Measurements from ENCODE around the gene HSPA12A. TPM values are rescaled to one million over a fixed set of nuclear protein-coding genes. Genes with fewer than 3 reads are reported as not detected.

HSPA12A gene
- total RNA-seq (2014; rRNA removed; shearing (Covaris generic)): 5.2 and 9.0 TPM in 2 replicates

GRCh38 chr10:116742367-116743265 lies at the start of gene HSPA12A:
Gene HSPA12A, minus strand, starts transcription at chr10:116742566. Its CDS starts 97 bp downstream, at chr10:116742469.
- DNase-seq (ENCODE audit: low read depth in 1 of 2, low spot score in 2 of 2): peak; percentile 66 to 82
- Histone ChIP-seq H3K4me1 (replicated peaks) (peaks cover 22% of the 10 kb centered on the region), H3K9me3 (replicated peaks) (no peaks in the 10 kb centered on the region; the same call in 1 of the 2 replicates), H3K36me3 (0 out of 2 replicates have a peak, but pooled peaks cover 5% of the 10 kb centered on the region), H3K4me3 (peak within 1 kb of the TSS; percentile 93), H3K27me3 (replicated peaks) (peaks cover 13% of the 10 kb centered on the region), H3K27ac (peak within 1 kb of the TSS; percentile 32)

DNA sequence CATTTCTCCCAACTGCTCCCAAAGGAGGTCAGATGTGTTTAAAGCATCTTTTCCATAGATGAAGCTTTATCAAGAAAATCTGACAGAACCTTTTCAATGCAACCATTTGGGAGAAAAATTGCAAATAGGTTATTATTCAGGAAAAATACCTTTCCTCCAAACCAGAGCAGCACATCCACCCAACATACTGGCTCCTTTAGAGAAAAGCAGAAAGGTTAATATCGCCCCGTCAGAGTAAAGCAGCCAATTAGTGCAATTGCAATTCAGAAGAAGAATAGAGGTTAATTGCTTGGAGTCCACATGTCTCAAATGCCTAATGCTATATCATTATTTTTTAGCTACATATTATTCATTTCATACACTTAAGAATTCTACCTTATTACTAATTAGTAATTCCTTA lies 48.9 kb upstream of the HSPA12A start:
- DNase-seq (ENCODE audit: low read depth in 1 of 2, low spot score in 2 of 2): no peak
- no peaks in the 10 kb centered on the region for H3K9me3 ChIP-seq (replicated peaks)
- H3K27ac ChIP-seq: no peak overlapping the region
- H3K36me3 ChIP-seq: no peaks in the 10 kb centered on the region
- H3K27me3 ChIP-seq (replicated peaks): peaks cover 1% of the 10 kb centered on the region; the same call in 1 of the 2 replicates
- peaks cover 5% of the 10 kb centered on the region; the same call in 1 of the 2 replicates for H3K4me1 ChIP-seq (replicated peaks)
- no peak overlapping the region for H3K4me3 ChIP-seq

DNA sequence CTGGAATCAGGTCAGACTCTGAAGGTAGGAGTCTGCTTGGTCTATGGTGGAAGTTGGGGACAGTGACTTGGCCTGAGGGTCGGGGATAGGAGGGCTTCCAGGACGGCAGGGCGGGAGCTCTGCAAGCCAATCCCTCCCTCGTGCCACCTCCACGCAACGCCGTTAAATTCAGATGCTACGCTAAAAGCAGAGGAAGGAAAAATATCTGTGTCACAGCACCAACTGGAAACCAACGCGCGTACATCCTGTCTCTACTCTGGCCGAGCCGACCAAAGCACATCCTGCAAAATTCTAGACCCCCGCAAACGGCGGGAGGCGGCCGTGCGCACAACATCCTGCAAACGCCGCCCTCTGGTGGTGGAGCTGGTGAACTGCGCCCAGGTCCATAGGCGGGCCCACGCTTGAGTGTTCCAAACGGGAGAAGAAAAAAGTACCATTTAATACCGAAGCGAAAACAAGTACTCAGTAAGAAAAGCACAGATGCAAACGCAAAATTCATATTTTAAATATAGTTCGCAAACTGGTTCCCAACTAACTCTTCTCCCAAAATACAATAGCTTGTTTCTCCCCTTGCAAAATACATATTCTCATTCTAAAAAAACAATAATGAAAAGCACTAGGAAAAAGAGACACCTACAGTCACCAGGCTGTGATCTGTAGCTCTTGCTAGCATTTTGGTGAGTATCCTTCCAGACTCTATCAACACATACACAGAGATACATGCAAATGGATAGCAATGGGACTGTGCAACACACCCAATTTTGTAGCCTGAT lies 45.7 kb upstream of the HSPA12A start:
- Histone ChIP-seq H3K36me3 (no peaks in the 10 kb centered on the region), H3K4me3 (no peak overlapping the region), H3K4me1 (replicated peaks) (peaks cover 5% of the 10 kb centered on the region; the same call in 1 of the 2 replicates), H3K27me3 (replicated peaks) (no peaks in the 10 kb centered on the region), H3K27ac (no peak overlapping the region), H3K9me3 (replicated peaks) (no peaks in the 10 kb centered on the region)
- peak; percentile 50 to 77 for DNase-seq (ENCODE audit: low read depth in 1 of 2, low spot score in 2 of 2)

DNA sequence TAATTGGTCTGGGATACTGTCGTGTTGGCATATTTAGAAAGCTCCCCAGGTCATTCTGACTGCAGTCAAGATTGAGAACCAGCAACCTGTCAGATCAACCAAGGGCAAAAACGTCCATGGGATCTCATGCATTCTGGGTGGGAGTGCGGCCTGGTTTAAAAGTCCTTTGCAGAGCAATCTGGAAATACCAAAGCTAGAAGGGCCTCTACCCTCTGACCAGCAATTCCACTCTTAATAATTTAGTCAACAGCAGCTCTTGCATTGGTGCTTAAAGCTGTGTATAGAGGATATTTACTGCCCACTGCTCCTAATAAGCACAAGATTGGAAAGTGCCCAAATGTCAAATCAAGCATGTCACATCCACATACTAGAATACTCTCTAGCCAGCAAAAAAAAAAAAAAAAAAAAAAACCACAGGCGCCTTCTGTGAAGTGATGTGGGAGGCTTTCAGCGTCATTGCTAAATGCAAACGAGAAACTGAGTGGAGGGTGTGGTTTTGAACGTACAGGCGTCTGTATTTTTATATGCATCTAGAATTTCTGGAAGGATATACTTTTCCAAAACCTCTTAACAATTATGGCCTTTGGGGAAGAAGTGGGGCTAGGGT lies 44.8 kb upstream of the HSPA12A start:
- H3K9me3 ChIP-seq (replicated peaks): no peaks in the 10 kb centered on the region
- peaks cover 5% of the 10 kb centered on the region; the same call in 1 of the 2 replicates for H3K4me1 ChIP-seq (replicated peaks)
- no peaks in the 10 kb centered on the region for H3K27me3 ChIP-seq (replicated peaks)
- no peak for DNase-seq (ENCODE audit: low read depth in 1 of 2, low spot score in 2 of 2)
- no peak overlapping the region for H3K4me3 ChIP-seq
- H3K36me3 ChIP-seq: no peaks in the 10 kb centered on the region
- no peak overlapping the region for H3K27ac ChIP-seq

GRCh38 chr10:116785867-116786266 lies 43.5 kb upstream of the HSPA12A start:
- Histone ChIP-seq H3K27me3 (replicated peaks) (no peaks in the 10 kb centered on the region), H3K4me1 (replicated peaks) (peaks cover 5% of the 10 kb centered on the region; the same call in 1 of the 2 replicates), H3K27ac (no peak overlapping the region), H3K36me3 (no peaks in the 10 kb centered on the region), H3K9me3 (replicated peaks) (no peaks in the 10 kb centered on the region), H3K4me3 (no peak overlapping the region)
- no peak for DNase-seq (ENCODE audit: low read depth in 1 of 2, low spot score in 2 of 2)

DNA sequence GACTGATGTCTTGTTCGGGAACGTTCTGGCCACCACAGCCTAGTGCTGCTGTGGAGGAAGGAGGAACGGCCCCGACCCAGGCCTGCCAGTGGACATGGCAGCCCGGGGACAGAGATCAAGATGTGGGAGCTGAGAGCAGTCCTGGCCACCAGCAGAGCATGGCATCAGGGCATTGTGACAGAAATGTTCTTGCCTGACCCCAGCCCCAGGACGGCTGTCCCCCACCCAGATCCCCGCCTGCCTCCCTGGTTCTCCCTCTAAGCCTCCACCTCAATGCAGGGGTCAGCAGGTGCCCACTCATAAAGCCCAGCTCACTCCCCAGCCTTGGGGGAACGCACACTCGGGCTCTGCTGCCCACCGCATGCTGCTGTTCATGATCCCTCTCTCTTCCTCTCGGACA lies 42.9 kb upstream of the HSPA12A start:
- no peaks in the 10 kb centered on the region for H3K36me3 ChIP-seq
- H3K4me3 ChIP-seq: no peak overlapping the region
- no peak for DNase-seq (ENCODE audit: low read depth in 1 of 2, low spot score in 2 of 2)
- no peaks in the 10 kb centered on the region for H3K27me3 ChIP-seq (replicated peaks)
- no peak overlapping the region for H3K27ac ChIP-seq
- no peaks in the 10 kb centered on the region for H3K9me3 ChIP-seq (replicated peaks)
- H3K4me1 ChIP-seq (replicated peaks): peaks cover 5% of the 10 kb centered on the region; the same call in 1 of the 2 replicates

GRCh38 chr10:116784651-116785050 lies 42.3 kb upstream of the HSPA12A start:
- no peak for DNase-seq (ENCODE audit: low read depth in 1 of 2, low spot score in 2 of 2)

GRCh38 chr10:116784035-116784434 lies 41.7 kb upstream of the HSPA12A start:
- Histone ChIP-seq H3K4me1 (replicated peaks) (peaks cover 5% of the 10 kb centered on the region; the same call in 1 of the 2 replicates), H3K36me3 (no peaks in the 10 kb centered on the region), H3K9me3 (replicated peaks) (no peaks in the 10 kb centered on the region), H3K4me3 (no peak overlapping the region), H3K27me3 (replicated peaks) (no peaks in the 10 kb centered on the region), H3K27ac (no peak overlapping the region)
- DNase-seq (ENCODE audit: low read depth in 1 of 2, low spot score in 2 of 2): no peak

More at GRCh38 chr10:116784651-116785050, 42.3 kb upstream of the HSPA12A start:
- Histone ChIP-seq H3K27ac (no peak overlapping the region), H3K36me3 (no peaks in the 10 kb centered on the region), H3K4me1 (replicated peaks) (peaks cover 5% of the 10 kb centered on the region; the same call in 1 of the 2 replicates), H3K9me3 (replicated peaks) (no peaks in the 10 kb centered on the region), H3K4me3 (no peak overlapping the region), H3K27me3 (replicated peaks) (no peaks in the 10 kb centered on the region)

- Histone ChIP-seq H3K9me3 (replicated peaks) (no peaks in the 10 kb centered on the region), H3K27ac (no peak overlapping the region), H3K4me1 (replicated peaks) (peaks cover 5% of the 10 kb centered on the region; the same call in 1 of the 2 replicates), H3K27me3 (replicated peaks) (no peaks in the 10 kb centered on the region), H3K4me3 (no peak overlapping the region), H3K36me3 (no peaks in the 10 kb centered on the region)
- no peak for DNase-seq (ENCODE audit: low read depth in 1 of 2, low spot score in 2 of 2)
Observed at GRCh38 chr10:116783011-116783655, 40.8 kb upstream of the HSPA12A start.

- no peaks in the 10 kb centered on the region for H3K36me3 ChIP-seq
- no peaks in the 10 kb centered on the region for H3K9me3 ChIP-seq (replicated peaks)
- no peaks in the 10 kb centered on the region for H3K27me3 ChIP-seq (replicated peaks)
- H3K4me3 ChIP-seq: no peak overlapping the region
- H3K4me1 ChIP-seq (replicated peaks): no peaks in the 10 kb centered on the region
- no peak for DNase-seq (ENCODE audit: low read depth in 1 of 2, low spot score in 2 of 2)
- H3K27ac ChIP-seq: no peak overlapping the region
Observed at GRCh38 chr10:116781370-116781884, 39.1 kb upstream of the HSPA12A start.

DNA sequence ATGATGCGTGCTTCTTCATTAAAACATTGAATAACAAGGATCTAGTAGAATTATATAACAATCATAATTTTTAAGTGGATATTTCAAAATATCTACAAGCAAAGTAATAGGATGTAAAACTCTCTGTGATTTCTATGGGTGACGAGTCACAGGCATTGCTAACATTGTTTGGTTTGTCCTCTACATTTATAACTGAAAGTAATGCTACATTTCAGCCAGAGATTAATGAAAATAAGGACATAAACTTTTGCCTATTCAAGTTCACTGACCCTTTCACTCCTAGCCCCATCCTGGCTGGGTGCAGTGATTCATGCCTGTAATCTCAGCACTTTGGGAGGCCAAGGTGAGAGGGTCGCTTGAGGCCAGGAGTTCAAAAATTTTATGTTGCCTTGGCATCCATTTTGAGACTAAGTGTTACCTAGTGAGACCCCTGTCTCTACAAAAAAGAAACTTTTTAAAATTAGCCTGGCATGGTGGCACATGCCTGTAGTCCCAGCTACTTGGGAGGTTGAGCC lies 38.4 kb upstream of the HSPA12A start:
- H3K4me3 ChIP-seq: no peak overlapping the region
- no peaks in the 10 kb centered on the region for H3K36me3 ChIP-seq
- H3K27me3 ChIP-seq (replicated peaks): no peaks in the 10 kb centered on the region
- no peaks in the 10 kb centered on the region for H3K4me1 ChIP-seq (replicated peaks)
- no peak for DNase-seq (ENCODE audit: low read depth in 1 of 2, low spot score in 2 of 2)
- H3K27ac ChIP-seq: no peak overlapping the region
- no peaks in the 10 kb centered on the region for H3K9me3 ChIP-seq (replicated peaks)

GRCh38 chr10:116779076-116779687 lies 36.8 kb upstream of the HSPA12A start:
- Histone ChIP-seq H3K27ac (no peak overlapping the region), H3K27me3 (replicated peaks) (no peaks in the 10 kb centered on the region), H3K4me1 (replicated peaks) (no peaks in the 10 kb centered on the region), H3K9me3 (replicated peaks) (no peaks in the 10 kb centered on the region), H3K4me3 (no peak overlapping the region), H3K36me3 (no peaks in the 10 kb centered on the region)
- no peak for DNase-seq (ENCODE audit: low read depth in 1 of 2, low spot score in 2 of 2)
